HepG2 (cell line): ENCODE measurements around the gene NOTUM. TPM values are rescaled to one million over a fixed set of nuclear protein-coding genes. Genes with fewer than 3 reads are reported as not detected.

Source experiments
- JUND ChIP-seq: sonication (generic); formaldehyde crosslinking; IDR thresholded peaks from 2 replicates; pipeline ENCODE4 v1.8.0; 2022; ENCODE audit warnings: mild to moderate bottlenecking, missing genetic modification reagents
- KLF13 ChIP-seq: sonication (generic); formaldehyde crosslinking; IDR thresholded peaks from 2 replicates; pipeline ENCODE4 v1.4.0; 2020; ENCODE audit warnings: mild to moderate bottlenecking, missing genetic modification reagents
- NAIF1 ChIP-seq: sonication (generic); formaldehyde crosslinking; IDR thresholded peaks from 2 replicates; pipeline ENCODE4 v1.5.0; 2020; ENCODE audit warnings: mild to moderate bottlenecking, missing genetic modification reagents, borderline replicate concordance
- ZNF274 ChIP-seq: sonication (generic); formaldehyde crosslinking; IDR thresholded peaks from 2 replicates; pipeline ENCODE4 v1.5.1; 2020; ENCODE audit warnings: mild to moderate bottlenecking, missing genetic modification reagents
- ZNF33A ChIP-seq: sonication (generic); formaldehyde crosslinking; IDR thresholded peaks from 2 replicates; pipeline ENCODE4 v1.5.1; 2020; ENCODE audit warnings: missing genetic modification reagents, mild to moderate bottlenecking, moderate library complexity, borderline replicate concordance
- ZNF792 ChIP-seq: IDR thresholded peaks from 2 replicates; pipeline ENCODE4 v1.6.1; 2016
- polyA plus RNA-seq, 8 experiments: library from polyadenylated mRNA; depleted of rRNA in 3 of 8; stranded (reverse) in 7 of 8; unstranded in 1 of 8; fragments of >200 nt; fragmentation: Illumina TruSeq in 4 of 8; extraction: Trizol in 4 of 8; gene quantifications; 2 replicates each; pipeline versions ENCODE4 v1.2.1 to v1.2.3, GENCODE V29; 2011 to 2016; ENCODE audit warnings: low read depth in 4 of 8, missing spikeins in 1 of 8, mixed read lengths in 1 of 8; ENCODE audit not compliant: insufficient read depth in 1 of 8
- total RNA-seq, 5 experiments: library from RNA; depleted of rRNA; stranded (reverse); fragments of >200 nt; fragmentation: Illumina TruSeq; extraction: Trizol; gene quantifications; 2 replicates each; pipeline ENCODE4 v1.2.3, GENCODE V29; 2016; ENCODE audit warnings: low read depth in 1 of 5
- TF ChIP-seq, protein P1 (sequence below), 2 experiments: sonication (generic) in 1 of 2; formaldehyde crosslinking in 1 of 2; IDR thresholded peaks; 2 replicates each; pipeline versions ENCODE4 v1.4.0 to v1.6.1; 2016 to 2020; ENCODE audit warnings: borderline replicate concordance in 1 of 2, low read depth in 1 of 2, mild to moderate bottlenecking in 1 of 2, missing genetic modification reagents in 1 of 2
- TF ChIP-seq, protein P2 (sequence below): sonication (generic); formaldehyde crosslinking; IDR thresholded peaks from 2 replicates; pipeline ENCODE4 v1.4.0; 2020; ENCODE audit warnings: mild to moderate bottlenecking, missing genetic modification reagents, borderline replicate concordance
- TF ChIP-seq, protein P3 (sequence below): IDR thresholded peaks from 2 replicates; pipeline ENCODE4 v1.6.1; 2016; ENCODE audit warnings: missing compliant biosample characterization, missing genetic modification reagents, borderline replicate concordance
- TF ChIP-seq, protein P4 (sequence below): sonication (generic); formaldehyde crosslinking; conservative IDR thresholded peaks from 2 replicates; pipeline ENCODE4 v1.4.0; 2020; ENCODE audit warnings: missing genetic modification reagents
- TF ChIP-seq, protein P5 (sequence below): sonication (generic); formaldehyde crosslinking; IDR thresholded peaks from 2 replicates; pipeline ENCODE4 v1.4.0; 2020; ENCODE audit warnings: low read depth, mild to moderate bottlenecking, missing genetic modification reagents

The NOTUM gene
- total and polyA plus RNA-seq, 2 of the 13 experiments (the other 11 are each of a cell fraction or from before 2014, with no cell fraction given): 150 to 160 TPM

DNA sequence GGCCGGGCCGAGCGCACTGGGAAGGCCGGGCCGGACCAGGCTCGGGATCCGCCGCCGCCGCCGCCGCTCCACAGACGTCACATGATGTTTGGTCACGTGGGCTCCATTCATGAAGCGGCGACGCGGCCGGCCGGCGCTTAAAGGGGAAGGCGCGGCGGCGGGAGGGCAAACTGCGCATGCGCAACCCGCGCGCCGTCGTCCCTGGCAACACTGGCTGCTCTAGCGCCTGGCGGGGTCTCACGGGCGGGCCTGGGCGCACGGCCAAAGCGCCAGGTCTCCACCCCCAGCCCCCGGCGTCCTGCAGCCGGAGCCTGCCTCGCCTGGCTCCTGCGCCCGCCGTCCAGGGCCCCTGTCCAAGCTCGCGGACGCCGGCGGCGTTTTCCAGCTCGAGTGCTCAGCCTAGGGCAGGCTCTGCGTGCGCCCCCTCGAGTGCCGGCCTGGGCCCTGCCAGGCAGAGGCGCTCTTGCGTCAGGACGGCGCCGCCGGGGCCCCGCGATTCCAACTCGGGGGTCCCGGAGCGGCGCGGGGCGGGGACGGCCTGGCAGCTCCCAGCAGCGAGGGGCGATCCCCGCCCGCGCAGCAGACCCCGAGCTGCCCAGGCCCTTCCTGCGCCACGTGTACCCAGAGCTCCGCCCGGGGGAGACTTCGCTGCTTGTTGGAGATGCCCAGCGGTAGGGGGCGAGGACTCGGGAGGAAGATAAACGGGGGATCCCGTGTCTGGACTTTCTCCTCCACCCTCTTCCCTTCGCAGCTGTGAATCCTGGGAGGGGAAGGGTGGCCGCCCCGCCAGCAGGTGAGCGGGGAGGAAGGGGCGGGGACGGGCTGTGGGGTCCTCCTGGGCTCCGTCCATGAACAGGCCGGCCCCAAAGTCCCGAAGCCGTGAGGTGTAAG, 33.1 kb downstream of the NOTUM start, which contains the start of gene MAFG (continued):
- TF ChIP-seq, protein P1, sequence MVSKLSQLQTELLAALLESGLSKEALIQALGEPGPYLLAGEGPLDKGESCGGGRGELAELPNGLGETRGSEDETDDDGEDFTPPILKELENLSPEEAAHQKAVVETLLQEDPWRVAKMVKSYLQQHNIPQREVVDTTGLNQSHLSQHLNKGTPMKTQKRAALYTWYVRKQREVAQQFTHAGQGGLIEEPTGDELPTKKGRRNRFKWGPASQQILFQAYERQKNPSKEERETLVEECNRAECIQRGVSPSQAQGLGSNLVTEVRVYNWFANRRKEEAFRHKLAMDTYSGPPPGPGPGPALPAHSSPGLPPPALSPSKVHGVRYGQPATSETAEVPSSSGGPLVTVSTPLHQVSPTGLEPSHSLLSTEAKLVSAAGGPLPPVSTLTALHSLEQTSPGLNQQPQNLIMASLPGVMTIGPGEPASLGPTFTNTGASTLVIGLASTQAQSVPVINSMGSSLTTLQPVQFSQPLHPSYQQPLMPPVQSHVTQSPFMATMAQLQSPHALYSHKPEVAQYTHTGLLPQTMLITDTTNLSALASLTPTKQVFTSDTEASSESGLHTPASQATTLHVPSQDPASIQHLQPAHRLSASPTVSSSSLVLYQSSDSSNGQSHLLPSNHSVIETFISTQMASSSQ (IDR thresholded peaks at IDR 0.05; ENCODE audit: low read depth): no peak
- TF ChIP-seq, protein P1 (CRISPR knock-in tag; IDR thresholded peaks at IDR 0.05; ENCODE audit: borderline replicate concordance): no peak; the same call in 1 of the 2 replicates
- TF ChIP-seq ZNF33A (CRISPR knock-in tag) (no peak), ZNF274 (CRISPR knock-in tag) (0 out of 2 replicates have a peak, but pooled peaks have one; percentile 12), ZNF792 (CRISPR knock-in tag) (no peak), KLF13 (CRISPR knock-in tag) (0 out of 2 replicates have a peak, but pooled peaks have one; percentile 19), NAIF1 (CRISPR knock-in tag) (no peak), JUND (CRISPR knock-in tag) (peak; percentile 66; the same call in 1 of the 2 replicates)
- TF ChIP-seq, protein P2, sequence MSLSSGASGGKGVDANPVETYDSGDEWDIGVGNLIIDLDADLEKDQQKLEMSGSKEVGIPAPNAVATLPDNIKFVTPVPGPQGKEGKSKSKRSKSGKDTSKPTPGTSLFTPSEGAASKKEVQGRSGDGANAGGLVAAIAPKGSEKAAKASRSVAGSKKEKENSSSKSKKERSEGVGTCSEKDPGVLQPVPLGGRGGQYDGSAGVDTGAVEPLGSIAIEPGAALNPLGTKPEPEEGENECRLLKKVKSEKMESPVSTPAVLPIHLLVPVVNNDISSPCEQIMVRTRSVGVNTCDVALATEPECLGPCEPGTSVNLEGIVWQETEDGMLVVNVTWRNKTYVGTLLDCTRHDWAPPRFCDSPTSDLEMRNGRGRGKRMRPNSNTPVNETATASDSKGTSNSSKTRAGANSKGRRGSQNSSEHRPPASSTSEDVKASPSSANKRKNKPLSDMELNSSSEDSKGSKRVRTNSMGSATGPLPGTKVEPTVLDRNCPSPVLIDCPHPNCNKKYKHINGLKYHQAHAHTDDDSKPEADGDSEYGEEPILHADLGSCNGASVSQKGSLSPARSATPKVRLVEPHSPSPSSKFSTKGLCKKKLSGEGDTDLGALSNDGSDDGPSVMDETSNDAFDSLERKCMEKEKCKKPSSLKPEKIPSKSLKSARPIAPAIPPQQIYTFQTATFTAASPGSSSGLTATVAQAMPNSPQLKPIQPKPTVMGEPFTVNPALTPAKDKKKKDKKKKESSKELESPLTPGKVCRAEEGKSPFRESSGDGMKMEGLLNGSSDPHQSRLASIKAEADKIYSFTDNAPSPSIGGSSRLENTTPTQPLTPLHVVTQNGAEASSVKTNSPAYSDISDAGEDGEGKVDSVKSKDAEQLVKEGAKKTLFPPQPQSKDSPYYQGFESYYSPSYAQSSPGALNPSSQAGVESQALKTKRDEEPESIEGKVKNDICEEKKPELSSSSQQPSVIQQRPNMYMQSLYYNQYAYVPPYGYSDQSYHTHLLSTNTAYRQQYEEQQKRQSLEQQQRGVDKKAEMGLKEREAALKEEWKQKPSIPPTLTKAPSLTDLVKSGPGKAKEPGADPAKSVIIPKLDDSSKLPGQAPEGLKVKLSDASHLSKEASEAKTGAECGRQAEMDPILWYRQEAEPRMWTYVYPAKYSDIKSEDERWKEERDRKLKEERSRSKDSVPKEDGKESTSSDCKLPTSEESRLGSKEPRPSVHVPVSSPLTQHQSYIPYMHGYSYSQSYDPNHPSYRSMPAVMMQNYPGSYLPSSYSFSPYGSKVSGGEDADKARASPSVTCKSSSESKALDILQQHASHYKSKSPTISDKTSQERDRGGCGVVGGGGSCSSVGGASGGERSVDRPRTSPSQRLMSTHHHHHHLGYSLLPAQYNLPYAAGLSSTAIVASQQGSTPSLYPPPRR (CRISPR knock-in tag): peak; percentile 48; the same call in 1 of the 2 replicates
- TF ChIP-seq, protein P3, sequence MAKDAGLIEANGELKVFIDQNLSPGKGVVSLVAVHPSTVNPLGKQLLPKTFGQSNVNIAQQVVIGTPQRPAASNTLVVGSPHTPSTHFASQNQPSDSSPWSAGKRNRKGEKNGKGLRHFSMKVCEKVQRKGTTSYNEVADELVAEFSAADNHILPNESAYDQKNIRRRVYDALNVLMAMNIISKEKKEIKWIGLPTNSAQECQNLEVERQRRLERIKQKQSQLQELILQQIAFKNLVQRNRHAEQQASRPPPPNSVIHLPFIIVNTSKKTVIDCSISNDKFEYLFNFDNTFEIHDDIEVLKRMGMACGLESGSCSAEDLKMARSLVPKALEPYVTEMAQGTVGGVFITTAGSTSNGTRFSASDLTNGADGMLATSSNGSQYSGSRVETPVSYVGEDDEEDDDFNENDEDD (CRISPR knock-in tag): peak; percentile 78
- TF ChIP-seq, protein P4, sequence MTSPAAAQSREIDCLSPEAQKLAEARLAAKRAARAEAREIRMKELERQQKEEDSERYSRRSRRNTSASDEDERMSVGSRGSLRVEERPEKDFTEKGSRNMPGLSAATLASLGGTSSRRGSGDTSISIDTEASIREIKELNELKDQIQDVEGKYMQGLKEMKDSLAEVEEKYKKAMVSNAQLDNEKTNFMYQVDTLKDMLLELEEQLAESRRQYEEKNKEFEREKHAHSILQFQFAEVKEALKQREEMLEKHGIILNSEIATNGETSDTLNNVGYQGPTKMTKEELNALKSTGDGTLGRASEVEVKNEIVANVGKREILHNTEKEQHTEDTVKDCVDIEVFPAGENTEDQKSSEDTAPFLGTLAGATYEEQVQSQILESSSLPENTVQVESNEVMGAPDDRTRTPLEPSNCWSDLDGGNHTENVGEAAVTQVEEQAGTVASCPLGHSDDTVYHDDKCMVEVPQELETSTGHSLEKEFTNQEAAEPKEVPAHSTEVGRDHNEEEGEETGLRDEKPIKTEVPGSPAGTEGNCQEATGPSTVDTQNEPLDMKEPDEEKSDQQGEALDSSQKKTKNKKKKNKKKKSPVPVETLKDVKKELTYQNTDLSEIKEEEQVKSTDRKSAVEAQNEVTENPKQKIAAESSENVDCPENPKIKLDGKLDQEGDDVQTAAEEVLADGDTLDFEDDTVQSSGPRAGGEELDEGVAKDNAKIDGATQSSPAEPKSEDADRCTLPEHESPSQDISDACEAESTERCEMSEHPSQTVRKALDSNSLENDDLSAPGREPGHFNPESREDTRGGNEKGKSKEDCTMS (CRISPR knock-in tag): no peak
- TF ChIP-seq, protein P5, sequence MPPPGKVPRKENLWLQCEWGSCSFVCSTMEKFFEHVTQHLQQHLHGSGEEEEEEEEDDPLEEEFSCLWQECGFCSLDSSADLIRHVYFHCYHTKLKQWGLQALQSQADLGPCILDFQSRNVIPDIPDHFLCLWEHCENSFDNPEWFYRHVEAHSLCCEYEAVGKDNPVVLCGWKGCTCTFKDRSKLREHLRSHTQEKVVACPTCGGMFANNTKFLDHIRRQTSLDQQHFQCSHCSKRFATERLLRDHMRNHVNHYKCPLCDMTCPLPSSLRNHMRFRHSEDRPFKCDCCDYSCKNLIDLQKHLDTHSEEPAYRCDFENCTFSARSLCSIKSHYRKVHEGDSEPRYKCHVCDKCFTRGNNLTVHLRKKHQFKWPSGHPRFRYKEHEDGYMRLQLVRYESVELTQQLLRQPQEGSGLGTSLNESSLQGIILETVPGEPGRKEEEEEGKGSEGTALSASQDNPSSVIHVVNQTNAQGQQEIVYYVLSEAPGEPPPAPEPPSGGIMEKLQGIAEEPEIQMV: peak; percentile 91
